HT-29 (cell line): ENCODE results near the gene FOLH1. TPM values are rescaled to one million over a fixed set of nuclear protein-coding genes. Genes with fewer than 3 reads are reported as not detected.
A peak's percentile ranks its signal among the peaks of the same experiment; 100 is the strongest.
"Not testable (repeated sequence)": the region's sequence is repeated elsewhere in the genome, so short reads cannot be mapped to it uniquely, and the experiment has no call there.

Source experiments
- DNase-seq: peaks from one replicate; pipeline ENCODE4 v3.0.0-alpha.2; 2015; ENCODE audit warnings: low spot score
- total RNA-seq: library from RNA; depleted of rRNA; stranded (reverse); fragments of >200 nt; shearing (Covaris generic); gene quantifications from 2 replicates; pipeline ENCODE4 v1.2.3, GENCODE V29; 2014; rRNA removed

The FOLH1 gene
- total RNA-seq, result not detected in 2 replicates

DNA sequence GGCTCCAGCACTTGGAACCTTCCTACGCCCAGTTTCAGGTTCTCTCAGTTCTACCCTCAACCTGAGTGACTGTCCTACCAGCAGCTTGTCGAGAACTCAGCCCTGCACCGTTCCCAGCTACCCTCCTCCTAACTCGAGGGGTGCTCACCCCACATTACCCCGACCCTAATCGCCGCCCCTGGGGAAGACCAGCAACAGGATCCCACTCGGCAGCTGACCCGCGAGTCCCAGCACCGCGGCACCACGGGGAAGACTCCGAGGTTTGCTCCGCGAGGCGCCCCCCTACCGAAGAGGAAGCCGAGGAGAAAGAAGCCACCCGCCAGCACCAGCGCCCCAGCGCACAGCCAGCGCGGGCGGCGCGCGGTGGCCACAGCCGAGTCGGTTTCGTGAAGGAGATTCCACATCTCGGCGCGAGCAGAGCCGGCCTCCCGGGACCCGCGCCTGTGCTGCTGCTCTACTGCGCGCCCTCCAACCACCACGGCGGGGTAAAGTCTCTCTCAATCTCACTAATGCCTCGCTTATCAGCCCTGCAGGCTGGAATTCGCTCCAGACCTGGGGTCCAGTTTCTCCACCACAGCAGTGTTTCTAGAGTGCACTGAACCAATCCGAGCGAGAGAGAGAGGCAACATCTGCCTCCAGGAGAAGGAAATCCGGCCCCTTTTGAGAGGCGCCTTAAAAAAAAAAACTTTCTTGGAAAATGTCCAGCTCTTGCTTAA lies at the start of gene FOLH1:
FOLH1 (minus strand) TSS at position 597 of the 716 bp plus-strand sequence; CDS start at position 404, 193 bp downstream.
- DNase-seq, result no peak

GRCh38 chr11:49255148-49255547 lies 46.7 kb upstream of the FOLH1 start:
- DNase-seq, result not testable (repeated sequence)

DNA sequence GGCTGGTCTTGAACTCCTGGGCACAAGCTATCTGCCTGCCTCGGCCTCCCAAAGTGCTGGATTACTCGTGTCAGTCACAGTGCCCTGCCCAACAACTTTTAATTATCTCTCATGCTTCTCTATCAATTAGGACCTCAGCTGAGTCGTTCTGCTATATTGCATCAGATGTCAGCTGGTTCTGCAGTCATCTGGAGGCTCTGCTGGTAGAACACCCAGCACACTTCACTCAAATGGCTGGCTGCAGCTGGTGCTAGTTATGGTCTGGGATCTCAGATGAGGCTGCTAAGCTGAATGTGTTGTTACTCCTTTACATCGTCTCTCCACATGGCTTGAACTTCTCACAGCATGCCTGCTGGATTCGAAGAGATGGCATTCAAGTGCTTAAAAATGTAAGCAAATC lies 42.8 kb upstream of the FOLH1 start:
- not testable (repeated sequence) for DNase-seq

- DNase-seq, result not testable (repeated sequence)
Measured at GRCh38 chr11:49250398-49251115, 42.2 kb upstream of the FOLH1 start.

GRCh38 chr11:49249363-49249762 lies 41.0 kb upstream of the FOLH1 start:
- DNase-seq, result not testable (repeated sequence)

DNA sequence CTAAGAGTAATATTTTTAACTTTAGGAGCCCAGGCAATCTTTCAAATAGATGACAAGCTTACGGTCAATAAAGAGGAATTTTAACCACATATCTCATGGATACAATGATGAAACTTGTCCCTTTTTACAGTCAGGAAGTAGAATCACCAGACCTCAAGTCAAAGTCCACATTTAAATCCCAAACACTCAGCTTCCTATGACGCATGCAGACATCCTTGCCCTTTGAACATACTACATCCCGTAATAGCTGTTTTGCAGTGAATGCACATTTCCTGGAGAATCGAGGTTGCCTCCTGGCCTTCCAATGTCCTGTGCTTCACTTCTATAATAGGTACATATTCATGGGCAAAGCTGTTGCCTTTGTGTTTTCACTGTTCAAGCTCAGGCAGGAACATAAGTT lies 25.3 kb upstream of the FOLH1 start:
- peak; percentile 14 for DNase-seq

DNA sequence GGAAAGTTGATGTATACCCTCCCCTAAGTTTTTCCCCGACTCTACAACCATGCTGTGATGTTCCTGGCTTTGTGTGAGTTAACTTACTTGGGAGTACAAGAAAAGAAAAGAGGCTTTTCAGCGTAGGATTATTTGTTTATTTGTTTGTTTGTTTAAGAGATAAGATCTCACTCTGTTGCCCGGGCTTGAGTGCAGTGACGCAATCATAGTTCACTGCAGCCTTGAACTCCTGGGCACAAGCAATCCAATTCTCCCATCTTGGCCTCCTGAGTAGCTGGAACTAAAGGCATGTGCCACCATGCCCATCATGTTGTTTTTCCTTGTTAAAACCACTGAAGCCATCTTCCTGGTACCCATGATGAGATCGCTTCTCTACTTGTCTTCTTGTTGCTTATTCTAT lies 24.6 kb upstream of the FOLH1 start:
- DNase-seq, result not testable (repeated sequence)

DNA sequence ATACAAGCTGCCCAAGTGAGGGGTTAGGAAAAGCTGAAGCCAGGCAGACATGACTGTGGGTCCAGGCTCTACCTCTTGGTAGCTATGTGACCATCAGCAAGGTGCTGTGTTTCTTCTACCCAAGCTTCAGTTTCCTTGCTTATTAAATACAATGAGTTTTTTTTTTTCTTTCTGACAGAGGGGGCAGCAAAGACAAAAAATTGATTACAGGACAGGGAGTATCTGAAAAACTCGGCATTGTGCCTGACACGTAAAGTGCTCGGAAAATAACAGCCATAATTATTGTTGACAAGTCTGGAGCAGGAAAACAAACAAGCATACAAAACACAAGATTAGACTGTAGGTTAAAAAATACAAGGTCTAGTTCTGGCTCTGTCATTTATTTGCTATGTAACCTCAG lies 23.3 kb upstream of the FOLH1 start:
- not testable (repeated sequence) for DNase-seq

DNA sequence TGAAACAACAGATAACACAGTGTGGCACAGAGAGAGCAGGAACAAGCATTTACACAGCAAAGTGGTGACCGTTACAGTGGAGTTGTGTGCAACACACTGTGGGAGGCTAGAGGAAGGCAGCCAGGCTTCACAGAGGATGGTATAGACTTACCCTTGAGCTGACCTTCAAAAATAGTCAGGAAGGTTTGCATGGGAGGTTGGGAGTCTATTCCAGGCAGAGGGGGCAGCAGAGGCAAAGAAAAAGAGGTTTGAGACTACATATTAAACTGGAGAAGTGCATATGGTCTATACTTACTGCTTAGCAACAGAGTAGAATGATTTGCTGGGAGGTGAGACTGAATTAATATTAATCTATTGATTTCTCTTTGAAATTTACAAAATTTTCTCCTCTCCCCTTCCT lies 22.1 kb upstream of the FOLH1 start:
- DNase-seq, result not testable (repeated sequence)

- not testable (repeated sequence) for DNase-seq
Measured at GRCh38 chr11:49230001-49230400, 21.6 kb upstream of the FOLH1 start.

DNA sequence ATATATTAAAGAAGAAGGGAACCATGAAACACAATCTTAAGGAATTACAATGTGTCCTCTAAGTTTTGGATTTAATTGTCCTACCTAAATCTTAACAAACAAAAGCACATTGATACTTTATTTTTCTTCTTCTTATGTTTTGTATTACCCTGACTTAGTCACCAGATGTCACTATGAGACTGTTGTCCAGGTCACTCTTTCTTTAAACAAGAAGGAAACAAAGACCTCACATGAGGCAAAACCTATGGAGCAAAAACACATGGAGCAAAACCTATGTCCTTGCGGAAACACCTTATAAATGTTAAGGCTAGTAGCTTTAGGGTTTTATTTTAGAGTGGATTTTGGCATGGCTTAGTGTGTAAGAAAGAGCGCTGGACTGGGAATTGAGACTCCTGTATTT lies 20.7 kb upstream of the FOLH1 start:
- DNase-seq, result not testable (repeated sequence)

DNA sequence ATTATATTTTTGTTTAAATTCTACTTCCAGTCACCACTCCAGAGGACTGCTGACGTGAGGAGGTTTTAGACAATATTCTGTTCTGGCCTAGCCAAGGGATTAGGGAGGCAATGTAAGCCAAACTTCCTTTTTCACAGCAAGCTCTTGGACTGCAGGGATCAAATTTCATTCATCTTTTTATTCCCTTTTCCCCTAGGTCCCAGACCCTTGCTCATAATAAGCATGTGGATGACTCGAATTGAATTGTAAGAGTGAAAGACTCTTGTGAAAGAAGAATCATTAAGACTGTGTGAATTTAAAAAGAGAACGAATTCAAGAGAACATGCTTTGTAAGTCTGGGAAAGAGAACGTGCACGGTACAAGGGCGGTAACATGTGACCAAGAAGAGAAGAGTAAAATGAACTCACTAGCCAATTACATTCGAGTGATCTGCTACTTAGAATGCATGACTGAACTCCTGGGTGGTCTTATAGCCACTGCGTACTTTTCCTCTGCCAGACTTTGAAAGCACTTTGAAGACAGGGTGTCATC lies 16.9 kb upstream of the FOLH1 start:
- DNase-seq, result not testable (repeated sequence)

- no peak for DNase-seq
Measured at GRCh38 chr11:49221112-49221511, 12.7 kb upstream of the FOLH1 start.

DNA sequence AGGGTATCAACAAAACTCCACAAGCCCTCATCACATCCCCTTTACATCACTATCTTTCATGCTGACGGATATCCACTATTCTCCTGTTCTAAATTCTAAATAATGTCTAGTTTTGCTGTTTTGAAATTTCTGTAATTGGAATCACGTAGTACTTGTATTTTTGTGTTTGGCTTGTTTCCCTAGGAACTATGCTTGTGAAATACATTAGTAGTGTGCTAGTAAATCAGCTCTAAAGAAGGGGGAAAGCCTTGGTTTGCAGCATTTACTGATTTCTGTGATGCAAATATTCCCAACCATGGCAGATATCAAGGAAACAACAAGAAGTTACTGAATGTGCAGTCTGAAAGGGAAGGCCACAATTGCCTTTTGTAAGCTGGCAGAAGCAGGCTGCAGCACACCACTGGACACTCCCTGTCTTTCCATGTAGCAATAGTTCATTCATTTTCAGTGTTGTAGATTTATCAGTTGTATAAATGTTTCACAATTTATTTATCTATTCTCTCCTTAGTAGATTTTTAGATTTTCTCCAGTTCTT lies 4.7 kb upstream of the FOLH1 start:
- no peak for DNase-seq

DNA sequence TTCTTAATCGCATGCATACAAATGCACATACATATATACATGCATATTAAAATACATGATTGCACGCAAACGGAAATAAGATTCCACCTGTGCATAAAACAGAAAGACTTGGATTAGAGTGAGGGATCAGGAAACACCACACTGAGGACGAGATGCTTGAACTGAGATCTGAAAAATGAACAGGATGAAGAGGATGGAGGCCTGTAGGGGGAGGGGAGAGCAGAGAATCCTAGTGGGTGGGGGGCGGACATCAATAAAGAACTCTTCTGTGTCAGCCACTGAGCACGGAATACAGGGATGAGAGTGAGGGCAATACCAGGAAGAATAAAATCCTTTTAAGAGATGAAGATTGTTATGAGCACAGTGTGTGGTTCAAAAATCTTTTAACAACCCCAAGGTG lies 1.4 kb downstream of the FOLH1 start:
- DNase-seq, result not testable (repeated sequence)

DNA sequence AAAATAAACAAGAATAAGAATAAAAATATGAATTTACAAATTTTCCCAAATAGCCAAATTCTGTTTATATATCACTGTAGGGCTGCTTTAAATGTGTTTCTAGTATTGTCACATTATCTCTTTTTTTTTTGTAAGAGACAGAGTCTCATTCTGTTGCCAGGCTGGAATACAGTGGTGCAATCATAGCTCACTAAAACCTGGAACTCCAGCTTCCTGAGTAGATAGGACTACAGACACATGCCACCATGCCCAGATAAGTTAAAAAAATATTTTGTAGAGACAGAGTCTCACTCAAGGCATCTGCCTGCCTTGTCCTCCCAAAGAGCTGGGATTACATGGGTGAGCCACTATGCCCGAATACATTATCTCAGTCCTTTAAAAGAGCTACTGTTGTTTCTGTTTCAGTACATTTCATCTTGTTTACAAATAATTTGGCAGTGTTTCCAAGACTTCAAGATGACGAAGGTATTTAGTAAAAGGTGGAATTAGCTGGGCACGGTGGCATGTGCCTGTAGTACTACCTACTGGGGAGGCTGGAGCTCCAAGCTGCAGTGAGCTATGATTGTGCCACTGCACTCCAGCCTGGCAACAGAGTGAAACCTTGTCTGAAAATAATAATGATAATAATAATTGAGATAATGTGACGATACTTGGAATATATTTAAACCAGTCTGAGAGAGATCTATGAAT lies 6.0 kb downstream of the FOLH1 start:
- no peak for DNase-seq

- DNase-seq, result not testable (repeated sequence)
Measured at GRCh38 chr11:49196775-49197174, 11.6 kb downstream of the FOLH1 start.

- not testable (repeated sequence) for DNase-seq
Measured at GRCh38 chr11:49196002-49196401, 12.4 kb downstream of the FOLH1 start.

DNA sequence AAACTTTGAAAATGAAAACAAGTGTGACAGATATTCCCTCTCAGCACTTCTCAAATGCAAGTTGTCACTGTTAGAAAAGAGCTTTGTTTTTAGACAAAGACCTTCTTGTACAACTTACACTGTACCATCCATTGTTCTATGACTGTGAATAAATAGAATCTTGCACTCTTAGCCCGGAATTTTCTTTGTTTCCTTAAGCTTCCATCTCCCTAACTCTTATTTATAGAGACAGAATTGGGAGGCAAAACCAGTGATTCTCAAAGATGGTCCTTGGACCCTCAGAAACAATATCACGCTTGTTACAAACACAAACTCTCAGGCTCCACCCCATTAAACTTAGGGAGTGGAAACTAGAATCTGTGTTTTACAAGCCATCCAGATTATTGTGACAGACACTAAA lies 18.1 kb downstream of the FOLH1 start:
- not testable (repeated sequence) for DNase-seq

DNA sequence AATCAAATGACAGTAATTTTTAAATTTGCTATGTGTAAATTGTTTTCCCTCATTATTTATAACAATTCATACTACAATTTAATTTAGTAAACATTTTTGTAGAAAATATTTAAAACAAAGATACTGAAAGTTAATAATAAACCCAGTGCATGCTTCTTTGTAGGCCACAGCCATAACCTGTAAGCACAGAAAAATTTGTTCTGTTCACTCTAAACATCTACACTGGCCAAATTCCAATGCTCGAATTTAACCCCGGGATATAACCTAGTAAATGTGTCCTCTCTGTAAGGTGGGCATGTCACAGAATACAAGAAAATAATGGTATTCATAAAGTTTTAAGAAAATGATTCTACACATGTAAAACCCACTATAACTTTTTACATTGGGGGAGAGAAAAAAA lies 22.2 kb downstream of the FOLH1 start:
- not testable (repeated sequence) for DNase-seq

DNA sequence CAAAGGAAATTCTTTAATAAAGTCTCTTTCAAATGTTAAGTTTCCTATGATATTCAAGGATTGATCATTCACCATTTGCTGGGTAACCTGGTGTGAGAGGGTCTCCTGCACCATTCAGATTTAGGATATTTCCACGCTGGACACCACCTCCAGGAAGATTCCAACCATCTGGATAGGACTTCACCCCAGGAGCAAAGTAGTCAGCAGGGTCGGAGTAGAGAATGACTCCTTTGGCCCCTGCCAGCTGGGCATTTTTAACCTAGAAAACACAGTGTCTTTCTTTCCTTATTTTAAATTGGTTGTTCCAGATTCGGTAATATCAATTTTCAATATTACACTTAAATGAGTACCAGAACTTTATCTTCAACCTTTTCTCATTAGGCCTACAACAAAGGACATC lies 22.8 kb downstream of the FOLH1 start:
- DNase-seq, result not testable (repeated sequence)

DNA sequence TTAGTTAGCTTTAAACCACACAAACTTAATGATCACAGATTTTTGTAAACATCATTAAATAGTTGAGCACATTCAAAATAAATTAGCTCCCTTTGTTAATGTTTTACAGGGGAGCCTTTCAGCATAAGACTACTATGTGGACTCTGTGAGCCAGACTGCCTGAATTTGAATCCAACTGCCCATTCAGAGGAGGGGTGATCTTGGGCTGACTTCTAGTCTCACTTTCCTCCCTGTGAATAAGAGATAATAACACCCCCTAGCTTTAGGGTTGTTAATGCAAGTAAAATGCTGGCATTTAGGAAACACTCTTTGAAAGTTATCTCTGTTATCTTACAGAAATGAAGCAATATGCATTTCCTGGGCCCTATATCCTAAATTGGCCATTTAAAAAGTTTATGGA lies 23.6 kb downstream of the FOLH1 start:
- DNase-seq, result not testable (repeated sequence)
